IPS-11a (cell line): ENCODE data around the gene ALDH1A2.
A peak's percentile ranks its signal among the peaks of the same experiment; 100 is the strongest.
"Not testable (repeated sequence)": the region's sequence is repeated elsewhere in the genome, so short reads cannot be mapped to it uniquely, and the experiment has no call there.

Experiments used
- H3K4me3 ChIP-seq: one replicate; pipeline ENCODE4 v1.5.1; 2013; ENCODE audit warnings: low read depth, low read length, control low read depth

Gene ALDH1A2

GRCh38 chr15:58065445-58066041, at the start of gene ALDH1A2:
Gene ALDH1A2, minus strand, starts transcription at chr15:58065711. Its CDS starts 61 bp downstream, at chr15:58065650.
- peak within 1 kb of the TSS; percentile 41 for H3K4me3 ChIP-seq

DNA sequence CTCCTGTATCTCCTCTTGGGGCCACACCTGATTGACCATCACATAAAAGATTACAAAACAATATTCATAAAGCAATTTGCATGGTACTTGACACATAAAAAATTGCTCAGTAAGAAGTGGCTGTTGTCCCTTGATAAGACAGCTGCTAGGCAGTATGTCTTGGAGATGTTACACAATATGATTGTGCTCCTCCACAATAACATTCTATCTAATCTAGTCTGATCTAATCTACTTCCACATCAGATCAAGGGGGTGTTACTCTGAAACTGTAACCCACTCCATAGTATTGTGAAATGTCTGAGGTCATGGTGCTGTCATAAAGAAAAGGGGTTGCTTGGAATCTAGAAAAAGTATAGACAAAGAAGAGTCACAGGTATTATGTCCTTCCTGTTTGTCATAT, 49.3 kb upstream of the ALDH1A2 start:
- H3K4me3 ChIP-seq, result no peak overlapping the region

DNA sequence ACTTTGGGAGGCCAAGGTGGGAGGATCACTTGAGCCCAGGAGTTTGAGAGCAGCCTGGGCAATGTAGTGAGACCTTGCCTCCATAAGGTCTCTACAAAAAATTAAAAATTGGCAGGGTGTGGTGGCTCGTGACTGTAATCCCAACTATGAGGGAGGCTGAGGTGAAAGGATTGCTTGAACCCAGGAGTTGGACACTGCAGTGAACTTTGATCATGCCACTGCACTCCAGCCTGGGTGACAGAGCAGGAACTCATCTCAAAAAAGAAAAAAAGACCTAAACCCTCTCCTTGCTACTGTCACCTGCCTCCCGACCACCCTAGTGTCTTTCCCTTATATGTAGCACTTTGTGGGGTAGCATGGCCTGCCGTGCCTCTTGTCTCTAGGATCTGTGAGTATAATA, 48.9 kb upstream of the ALDH1A2 start:
- H3K4me3 ChIP-seq, result no peak overlapping the region

DNA sequence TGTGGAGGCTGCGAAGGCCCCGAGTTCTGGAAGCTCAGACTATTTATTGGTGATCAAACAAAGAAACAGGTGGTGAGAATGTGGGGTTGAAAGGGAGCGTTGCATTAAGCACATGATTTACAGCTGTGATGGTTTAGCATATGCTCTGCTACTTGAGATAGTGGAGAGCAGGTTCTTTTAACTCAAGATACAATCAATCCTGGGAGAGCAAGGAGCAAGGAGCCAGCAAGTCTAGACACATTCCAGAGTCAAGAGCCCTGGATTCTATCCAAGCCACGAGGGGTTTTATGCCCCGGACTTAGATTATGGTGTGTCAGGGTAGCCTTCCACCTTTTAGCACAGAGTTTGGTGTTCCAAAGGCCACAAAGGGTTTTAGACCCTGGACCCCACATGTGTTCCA, 47.8 kb upstream of the ALDH1A2 start:
- H3K4me3 ChIP-seq, result not testable (repeated sequence)

GRCh38 chr15:58111718-58112104, 46.2 kb upstream of the ALDH1A2 start:
- H3K4me3 ChIP-seq, result no peak overlapping the region

- H3K4me3 ChIP-seq, result no peak overlapping the region
Measured at GRCh38 chr15:58110999-58111717, 45.6 kb upstream of the ALDH1A2 start.

DNA sequence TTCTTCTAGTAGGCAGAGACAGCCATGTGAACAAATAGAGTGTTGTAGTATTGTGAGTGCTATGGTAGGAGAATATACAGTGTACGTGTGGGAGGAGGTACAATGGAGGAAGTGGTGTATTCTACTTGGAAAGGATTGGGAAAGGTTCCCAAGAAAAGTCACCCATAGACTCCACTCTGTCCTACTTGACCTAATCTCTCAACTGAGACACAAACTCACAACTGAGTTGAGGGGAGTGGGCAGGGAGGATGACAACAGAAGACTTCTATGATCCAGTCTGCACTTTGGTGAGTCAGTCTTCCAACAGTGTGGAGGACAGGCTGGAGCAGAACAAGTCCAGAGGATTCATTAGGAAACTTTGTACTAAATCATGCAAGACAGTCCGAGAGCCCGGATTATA, 43.9 kb upstream of the ALDH1A2 start:
- no peak overlapping the region for H3K4me3 ChIP-seq

- no peak overlapping the region for H3K4me3 ChIP-seq
Measured at GRCh38 chr15:58108117-58108516, 42.6 kb upstream of the ALDH1A2 start.

- H3K4me3 ChIP-seq, result no peak overlapping the region
Measured at GRCh38 chr15:58103482-58103881, 38.0 kb upstream of the ALDH1A2 start.

GRCh38 chr15:58096529-58097084, 31.1 kb upstream of the ALDH1A2 start:
- H3K4me3 ChIP-seq, result no peak overlapping the region

DNA sequence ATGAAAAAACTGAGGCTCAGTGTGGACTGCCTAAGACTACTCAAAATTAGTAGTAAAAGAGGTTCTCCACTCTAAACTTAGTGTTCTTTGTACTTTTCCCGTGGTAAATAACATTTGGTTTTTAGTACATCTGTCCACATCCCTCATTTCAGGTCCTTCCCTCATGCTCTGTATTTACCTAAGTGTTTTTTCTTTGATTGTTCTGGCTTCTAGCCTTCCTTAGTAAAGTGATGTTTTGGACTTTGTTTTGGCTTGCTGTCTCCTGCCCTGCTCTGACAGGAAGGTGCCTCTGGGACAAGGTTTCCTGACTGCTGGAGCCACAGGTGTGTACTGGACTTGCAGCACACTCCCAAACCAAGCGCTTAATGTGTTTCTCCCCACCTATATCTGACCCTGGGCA, 29.9 kb upstream of the ALDH1A2 start:
- H3K4me3 ChIP-seq, result no peak overlapping the region

GRCh38 chr15:58087871-58088270, 22.4 kb upstream of the ALDH1A2 start:
- H3K4me3 ChIP-seq, result no peak overlapping the region

- no peak overlapping the region for H3K4me3 ChIP-seq
Measured at GRCh38 chr15:58086491-58086890, 21.0 kb upstream of the ALDH1A2 start.

- H3K4me3 ChIP-seq, result no peak overlapping the region
Measured at GRCh38 chr15:58083526-58083925, 18.0 kb upstream of the ALDH1A2 start.

GRCh38 chr15:58081891-58082290, 16.4 kb upstream of the ALDH1A2 start:
- H3K4me3 ChIP-seq, result no peak overlapping the region

DNA sequence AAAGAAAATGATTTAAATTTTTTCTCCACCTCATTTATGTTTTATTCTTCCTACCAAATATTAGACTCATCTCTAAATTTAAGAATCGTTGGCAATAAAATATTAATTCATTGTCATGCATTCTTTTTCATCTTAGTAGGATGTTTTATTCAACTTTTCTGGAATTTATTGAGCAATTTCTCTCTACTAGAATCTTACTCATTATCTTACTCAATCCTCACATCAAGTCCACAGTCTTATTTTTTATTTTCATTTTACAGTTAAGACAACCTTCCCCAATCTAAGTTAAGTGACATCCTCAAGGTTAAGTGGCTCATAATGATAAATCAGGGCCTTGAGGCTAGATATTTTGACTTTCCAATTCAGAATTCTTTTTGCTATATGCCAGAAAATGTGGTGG, 15.9 kb upstream of the ALDH1A2 start:
- no peak overlapping the region for H3K4me3 ChIP-seq

- not testable (repeated sequence) for H3K4me3 ChIP-seq
Measured at GRCh38 chr15:58080959-58081358, 15.4 kb upstream of the ALDH1A2 start.

- no peak overlapping the region for H3K4me3 ChIP-seq
Measured at GRCh38 chr15:58080398-58080797, 14.9 kb upstream of the ALDH1A2 start.

DNA sequence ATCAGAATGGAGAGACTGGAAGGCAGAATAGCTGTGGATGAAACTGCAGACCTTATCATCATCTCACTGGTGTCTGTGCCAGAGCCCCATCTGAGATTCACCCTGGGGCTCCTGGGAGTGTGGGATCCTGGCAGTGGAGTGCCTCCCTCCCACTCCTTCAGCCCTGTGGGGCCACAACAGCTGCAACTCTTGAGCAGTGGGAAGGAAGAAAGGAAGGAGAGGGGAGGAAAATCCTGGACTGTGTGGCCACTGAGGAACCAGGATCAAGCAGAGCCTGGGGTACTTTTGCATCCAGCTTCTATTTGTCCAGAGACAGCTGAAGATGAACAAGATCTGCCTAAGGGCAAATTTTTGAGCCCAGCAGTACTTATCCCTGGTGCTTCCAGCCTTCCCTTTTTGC, 13.1 kb upstream of the ALDH1A2 start:
- no peak overlapping the region for H3K4me3 ChIP-seq

GRCh38 chr15:58077427-58077826, 11.9 kb upstream of the ALDH1A2 start:
- no peak overlapping the region for H3K4me3 ChIP-seq

DNA sequence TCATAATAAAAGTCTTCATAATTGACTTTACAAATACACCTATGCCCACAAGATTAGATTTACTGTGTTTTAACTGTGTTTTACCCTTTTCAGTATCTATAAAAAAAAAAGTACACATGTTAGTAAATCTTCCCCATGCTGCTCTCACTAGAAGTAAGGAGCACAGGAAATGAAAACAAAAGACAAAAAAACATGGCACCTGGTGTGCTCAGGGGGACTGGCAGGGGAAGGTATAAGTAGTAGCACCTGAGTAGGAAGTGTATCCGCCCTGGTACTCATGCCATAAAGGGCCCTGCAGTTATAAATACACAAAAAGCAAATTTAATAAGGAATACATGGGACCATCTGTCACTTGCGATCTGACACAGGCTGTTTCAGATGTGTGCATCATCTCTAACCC, 8.9 kb upstream of the ALDH1A2 start:
- H3K4me3 ChIP-seq, result no peak overlapping the region

- H3K4me3 ChIP-seq, result no peak overlapping the region
Measured at GRCh38 chr15:58070801-58071418, 5.4 kb upstream of the ALDH1A2 start.
